GM18511 (cell line): ENCODE data around the gene BBS1.
A peak's percentile ranks its signal among the peaks of the same experiment; 100 is the strongest.
"Not testable (repeated sequence)": the region's sequence is repeated elsewhere in the genome, so short reads cannot be mapped to it uniquely, and the experiment has no call there.

Experiments used
- ATAC-seq: cut with Tn5 transposase; IDR thresholded peaks from one replicate; pipeline ENCODE4 v1.9.1; 2021; ENCODE audit warnings: mild to moderate bottlenecking, moderate library complexity; ENCODE audit not compliant: unreplicated experiment

Gene BBS1

GRCh38 chr11:66523611-66524010 lies 13.2 kb downstream of the BBS1 start:
- ATAC-seq, result no peak

- no peak for ATAC-seq
Observed at GRCh38 chr11:66524304-66525040, 14.0 kb downstream of the BBS1 start.

DNA sequence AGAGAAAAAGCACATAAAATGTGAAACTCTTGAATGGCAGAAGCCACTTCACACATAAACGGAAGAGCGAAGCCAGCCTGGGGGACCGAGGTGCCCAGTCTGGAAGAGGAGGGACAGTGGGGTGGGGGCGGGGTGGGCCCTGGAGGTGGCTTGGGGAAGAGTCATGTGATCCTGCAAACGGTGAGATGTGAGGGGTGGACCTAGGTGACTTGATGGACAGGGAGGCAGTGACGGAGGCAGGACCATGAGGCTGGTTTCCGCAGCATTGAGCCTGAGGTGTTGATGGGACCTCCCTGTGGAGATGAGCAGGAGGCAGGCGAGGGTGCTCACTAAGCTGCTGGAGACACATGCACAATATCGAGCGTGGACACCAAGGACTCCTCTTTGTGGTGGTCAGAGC lies 18.6 kb downstream of the BBS1 start:
- ATAC-seq, result no peak

DNA sequence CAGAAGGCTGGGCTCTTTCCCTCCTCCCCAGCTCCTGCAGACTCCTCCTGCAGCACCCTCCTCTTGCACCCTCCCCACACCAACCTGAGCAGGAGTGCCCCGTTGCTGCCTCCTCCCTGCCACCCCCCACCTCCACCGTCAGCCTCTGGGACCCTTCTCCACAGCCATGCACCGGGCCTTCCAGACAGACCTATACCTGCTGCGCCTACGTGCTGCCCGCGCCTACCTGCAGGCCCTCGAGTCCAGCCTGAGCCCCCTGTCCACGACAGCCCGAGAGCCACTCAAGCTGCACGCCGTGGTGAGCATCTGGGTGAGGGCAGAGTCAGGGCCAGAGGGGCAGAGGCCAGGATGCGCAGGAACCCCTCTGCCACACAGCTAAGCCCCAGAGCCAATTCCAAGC lies 19.2 kb downstream of the BBS1 start:
- ATAC-seq, result no peak

- ATAC-seq, result no peak
Observed at GRCh38 chr11:66530927-66531709, 20.7 kb downstream of the BBS1 start.

GRCh38 chr11:66531841-66532240 lies 21.4 kb downstream of the BBS1 start:
- no peak for ATAC-seq

- ATAC-seq, result no peak
Observed at GRCh38 chr11:66532784-66533183, 22.3 kb downstream of the BBS1 start.

GRCh38 chr11:66539170-66539869 lies 28.9 kb downstream of the BBS1 start:
- no peak for ATAC-seq

- ATAC-seq, result no peak
Observed at GRCh38 chr11:66539870-66540213, 29.4 kb downstream of the BBS1 start.

- ATAC-seq, result not testable (repeated sequence)
Observed at GRCh38 chr11:66540598-66540997, 30.2 kb downstream of the BBS1 start.

DNA sequence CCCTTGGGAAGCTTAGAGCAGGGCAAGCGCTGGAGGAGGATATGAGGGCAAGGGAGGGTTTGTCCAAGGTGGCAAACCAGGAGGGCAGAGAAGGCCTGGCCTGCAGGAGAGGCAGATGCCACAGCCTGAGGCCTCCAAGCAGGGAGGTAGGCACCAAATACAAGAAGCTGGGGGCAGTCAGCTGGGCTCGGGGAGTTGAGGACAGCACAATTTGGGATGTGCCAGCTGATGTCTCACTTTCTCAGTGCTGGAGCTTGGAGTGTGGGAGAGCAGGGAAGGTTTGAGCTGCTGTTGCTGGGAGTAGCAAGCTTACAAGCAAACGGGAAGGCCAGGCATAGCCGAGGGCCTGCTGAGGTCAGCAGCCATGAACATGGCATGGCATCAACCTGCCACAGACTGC lies 31.5 kb downstream of the BBS1 start:
- no peak for ATAC-seq

GRCh38 chr11:66542362-66542761 lies 31.9 kb downstream of the BBS1 start:
- ATAC-seq, result no peak

GRCh38 chr11:66543263-66544107 lies 33.0 kb downstream of the BBS1 start:
- no peak for ATAC-seq

- not testable (repeated sequence) for ATAC-seq
Observed at GRCh38 chr11:66544952-66545351, 34.5 kb downstream of the BBS1 start.

DNA sequence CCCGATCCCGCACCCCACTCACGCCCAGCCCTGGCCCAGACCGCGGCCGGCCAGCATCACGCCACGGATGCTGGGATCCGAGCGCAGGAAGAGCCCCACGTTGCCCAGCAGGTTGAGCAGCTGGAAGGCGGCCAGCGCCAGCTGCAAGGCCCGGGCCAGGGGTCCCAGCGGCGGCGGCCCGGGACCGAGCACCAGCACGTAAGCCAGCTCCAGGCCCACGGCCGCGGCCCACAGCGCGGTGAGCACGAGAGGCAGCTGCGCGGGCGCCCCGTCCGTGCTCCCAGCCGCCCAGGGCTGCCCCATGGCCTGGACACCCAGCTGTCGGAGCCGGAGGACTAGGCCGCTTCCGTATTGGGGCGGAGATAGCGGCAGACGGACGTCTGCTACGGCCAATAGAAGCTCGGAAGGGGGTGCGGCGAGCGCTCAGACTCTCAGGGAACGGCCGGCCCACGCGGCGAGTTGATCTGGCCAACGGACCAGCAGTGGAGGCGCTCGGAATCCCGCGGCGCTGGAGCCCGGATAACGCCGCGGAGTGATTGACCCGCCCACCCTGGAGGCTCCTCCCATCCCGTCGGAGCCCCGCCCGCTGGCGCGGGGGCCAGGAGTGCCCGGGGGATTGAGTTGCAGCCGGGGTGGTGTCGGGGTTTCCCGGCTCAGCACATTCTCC lies 35.4 kb downstream of the BBS1 start, which contains the start of gene ZDHHC24:
ZDHHC24 (minus strand) TSS at position 348 of the 667 bp plus-strand sequence; CDS start at position 303, 45 bp downstream.
- peak; percentile 85 for ATAC-seq

DNA sequence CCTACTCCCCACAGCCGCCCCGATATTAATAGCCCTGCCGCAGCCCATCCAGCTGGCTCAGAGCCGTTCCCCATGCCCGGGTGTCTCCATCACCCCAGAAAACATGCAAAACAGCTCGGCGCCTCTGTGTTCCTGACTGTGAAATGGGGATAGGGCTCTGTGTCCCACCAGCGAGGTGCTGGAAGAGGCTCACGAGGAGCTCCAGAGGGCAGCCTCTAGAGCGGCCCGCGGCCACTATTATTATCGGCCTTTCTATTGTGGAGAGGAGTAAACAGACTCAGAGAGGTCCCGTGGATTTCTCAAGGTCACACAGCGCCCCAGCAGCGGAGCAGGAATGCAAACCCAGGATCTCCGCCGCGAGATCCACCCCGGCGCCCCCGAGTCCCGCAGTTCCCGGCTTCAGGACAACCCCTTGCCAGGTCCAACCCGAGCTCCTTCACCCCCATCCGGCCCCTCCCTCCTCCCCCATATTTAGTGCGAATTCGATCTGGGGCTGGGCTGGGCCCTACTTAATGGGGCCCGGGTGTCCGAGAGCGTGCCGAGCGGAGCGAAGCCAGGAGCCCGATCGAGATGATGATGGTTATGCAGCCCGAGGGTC lies 36.0 kb downstream of the BBS1 start, which contains the start of gene ACTN3:
ACTN3 (plus strand) TSS at position 536 of the 598 bp plus-strand sequence; CDS start at position 571, 35 bp downstream.
- ATAC-seq, result no peak

DNA sequence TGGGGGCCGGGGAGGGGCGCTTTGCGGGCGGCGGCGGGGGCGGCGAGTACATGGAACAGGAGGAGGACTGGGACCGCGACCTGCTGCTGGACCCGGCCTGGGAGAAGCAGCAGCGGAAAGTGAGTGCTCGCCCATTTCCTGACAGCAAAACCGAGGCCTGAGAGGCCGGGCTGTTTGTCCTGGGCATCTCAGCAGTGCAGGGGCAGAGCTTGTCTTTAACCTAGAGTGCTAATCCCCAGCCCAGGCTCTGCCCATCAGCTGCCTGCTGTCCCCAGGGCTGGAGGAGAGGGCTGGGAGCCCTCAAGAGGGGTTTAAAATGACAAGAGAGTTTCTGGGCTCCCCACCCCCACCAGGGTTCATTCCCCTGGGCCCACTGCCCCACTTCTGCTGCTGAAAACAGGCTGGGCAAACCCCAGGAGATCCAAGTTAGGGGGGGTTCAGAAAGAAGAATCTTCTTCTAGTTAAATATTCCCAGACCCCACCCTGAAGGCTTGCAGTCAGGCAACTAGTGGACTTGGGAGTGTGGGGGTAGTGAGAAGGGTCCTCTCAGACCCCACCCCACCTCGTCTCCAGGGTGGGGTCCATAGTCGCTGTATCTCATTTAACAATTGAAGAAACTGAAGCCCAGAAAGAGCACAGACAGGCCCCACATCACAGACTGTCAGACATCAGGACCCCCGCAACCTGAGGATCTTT lies 36.7 kb downstream of the BBS1 start:
- ATAC-seq, result no peak

DNA sequence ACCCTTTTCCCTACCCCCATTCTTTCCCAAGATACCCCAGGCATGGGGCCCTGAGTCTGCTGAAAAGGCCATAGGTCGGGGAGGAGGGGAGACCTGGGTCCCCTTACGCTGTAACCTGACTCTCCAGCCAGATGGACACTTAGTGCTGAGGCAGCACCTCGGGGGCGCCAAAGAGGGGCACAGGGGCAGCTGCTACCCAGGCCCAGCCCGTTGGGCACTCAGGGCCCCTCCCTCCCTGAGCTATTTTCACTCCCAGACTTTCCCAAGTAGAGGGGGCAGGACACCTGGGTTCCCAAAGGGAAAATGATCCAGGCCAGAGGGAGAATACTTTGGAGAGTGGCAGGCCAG lies 37.2 kb downstream of the BBS1 start:
- ATAC-seq, result no peak

GRCh38 chr11:66548041-66548440 lies 37.6 kb downstream of the BBS1 start:
- ATAC-seq, result no peak
